DND-41 (cell line): Measurements from ENCODE around the gene PEX7.

ENCODE experiments used
- CTCF ChIP-seq: IDR thresholded peaks from 2 replicates; pipeline ENCODE4 v1.5.1; 2012; ENCODE audit warnings: borderline replicate concordance, low read length, moderate library complexity, mild to moderate bottlenecking; ENCODE audit not compliant: poor library complexity, severe bottlenecking; ENCODE audit errors: extremely low read depth
- EZH2 ChIP-seq: IDR thresholded peaks from 3 replicates; pipeline ENCODE4 v1.6.1; 2012; ENCODE audit warnings: borderline replicate concordance, low read depth, mild to moderate bottlenecking, moderate library complexity, low read length, inconsistent platforms; ENCODE audit not compliant: severe bottlenecking

- TF ChIP-seq CTCF (no peak), EZH2 (no peak)
These were observed 140.9 kb downstream of the PEX7 start for GRCh38 chr6:136963259-136963658.
